Esophagus muscularis mucosa (tissue), 4 donors: ENCODE measurements around the gene HDAC5.

Source experiments
- CTCF ChIP-seq, 3 experiments: fragments of 200-600 bp in 2 of 3; fragments of 450-650 bp in 1 of 3; sonication (generic) in 2 of 3; IDR thresholded peaks; one replicate each; pipeline ENCODE4 v1.5.1; 2017 to 2019; ENCODE audit warnings: antibody characterized with exemption in 3 of 3, mild to moderate bottlenecking in 2 of 3, moderate library complexity in 1 of 3
- EP300 ChIP-seq: sonication (generic); formaldehyde crosslinking; IDR thresholded peaks from one replicate; pipeline ENCODE4 v1.6.1; 2017; ENCODE audit warnings: antibody characterized with exemption
- POLR2A ChIP-seq: fragments of 450-650 bp; IDR thresholded peaks from one replicate; pipeline ENCODE4 v1.6.1; 2017; ENCODE audit warnings: antibody characterized with exemption, moderate library complexity, mild to moderate bottlenecking, low read depth
- POLR2AphosphoS5 ChIP-seq, 2 donors: sonication (generic); formaldehyde crosslinking; IDR thresholded peaks; one replicate each; pipeline ENCODE4 v1.6.1; 2017; ENCODE audit warnings: antibody characterized with exemption in 2 of 2

DNA sequence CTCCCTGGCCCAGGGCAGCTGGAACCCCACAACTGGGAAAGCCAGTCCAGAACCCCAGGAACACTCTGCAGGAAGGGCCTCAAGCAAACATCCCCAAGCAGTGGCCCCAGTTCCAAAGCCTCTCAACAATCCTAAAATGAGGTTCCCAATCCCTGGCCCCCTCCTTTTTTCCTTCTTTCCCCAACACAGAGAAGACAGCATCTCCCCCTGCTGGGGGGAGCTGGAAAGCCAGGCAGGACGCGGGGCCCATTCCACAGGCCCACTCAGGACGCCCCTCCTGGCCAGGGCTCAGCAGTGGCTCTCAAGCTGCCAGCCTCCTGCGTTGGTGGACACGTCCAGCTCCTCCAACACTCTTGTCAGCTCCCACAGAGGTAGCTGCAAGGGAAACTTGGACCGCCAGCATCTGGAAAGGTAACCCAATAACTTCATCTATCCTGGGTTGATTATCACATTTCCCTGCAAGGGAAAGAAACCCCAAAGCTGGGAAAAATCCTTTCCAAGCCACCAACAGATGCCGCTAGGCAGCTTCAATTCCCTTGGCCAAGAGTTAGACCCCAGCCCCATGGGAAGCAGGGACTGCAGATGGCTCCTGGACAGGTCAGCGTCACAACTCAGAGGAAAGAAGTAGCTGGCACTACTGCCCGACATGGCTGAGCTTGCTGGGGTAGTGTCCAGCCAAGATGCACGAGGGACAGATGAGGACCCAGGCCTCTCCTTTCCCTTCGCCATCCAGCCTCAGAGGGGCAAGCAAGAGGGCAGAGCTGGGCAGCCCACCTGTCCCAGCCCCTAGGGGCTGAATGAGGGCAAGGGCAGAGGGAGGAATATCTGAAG, 7.6 kb downstream of the HDAC5 start:
- TF ChIP-seq CTCF (IDR thresholded peaks at IDR 0.05), result peak; percentile 78 to 83 (median 82)
- no peak for TF ChIP-seq POLR2AphosphoS5 (IDR thresholded peaks at IDR 0.05)
- TF ChIP-seq EP300, result no peak
- TF ChIP-seq POLR2A, result no peak
